Measurements from ENCODE around the gene SCP2D1. TPM values are rescaled to one million over a fixed set of nuclear protein-coding genes. Genes with fewer than 3 reads are reported as not detected.

The SCP2D1 gene
- total and polyA plus RNA-seq, 2 experiments from 2014 or later, result not detected

GRCh38 chr20:18839507-18840247, 26.1 kb downstream of the SCP2D1 start:
- Mint-ChIP-seq H3K27ac (no peak overlapping the region), H3K27me3 (ENCODE audit: insufficient read depth, low read depth, poor library complexity) (peaks cover 5% of the 10 kb centered on the region), H3K4me1 (no peaks in the 10 kb centered on the region), H3K9me3 (no peaks in the 10 kb centered on the region), H3K4me3 (no peak overlapping the region), H3K36me3 (ENCODE audit: low read depth) (no peaks in the 10 kb centered on the region)
- no peak for ATAC-seq
- no peaks in the 10 kb centered on the region for H3K27me3 ChIP-seq (ENCODE audit: insufficient read depth)
- no peak overlapping the region for H3K4me2 ChIP-seq
- TF ChIP-seq ZNF331 (CRISPR knock-in tag; IDR thresholded peaks at IDR 0.05; ENCODE audit: low read depth) (peak; percentile 76), ETS1 (IDR thresholded peaks at IDR 0.05) (no peak)
- H3K9me2 ChIP-seq (ENCODE audit: insufficient read depth), result peaks cover 3% of the 10 kb centered on the region; the same call in 1 of the 2 replicates
- no peaks in the 10 kb centered on the region for H4K20me1 ChIP-seq (replicated peaks; ENCODE audit: insufficient read depth)
- H3K4me3 ChIP-seq, result no peak overlapping the region
- DNase-seq (ENCODE audit: low spot score), result no peak
- no peaks in the 10 kb centered on the region for H3K79me2 ChIP-seq (replicated peaks; ENCODE audit: insufficient read depth)
- H3K27ac ChIP-seq (ENCODE audit: low read depth), result no peak overlapping the region
- no peaks in the 10 kb centered on the region for H3K4me1 ChIP-seq (ENCODE audit: insufficient read depth)
- H3F3A ChIP-seq (replicated peaks; ENCODE audit: low read depth), result no peaks in the 10 kb centered on the region
- H3K36me3 ChIP-seq (ENCODE audit: insufficient read depth), result no peaks in the 10 kb centered on the region
- H2AFZ ChIP-seq, result 0 out of 2 replicates have a peak overlapping the region, but pooled peaks have one; percentile 38

GRCh38 chr20:18840248-18840645, 26.7 kb downstream of the SCP2D1 start:
- H3K9me2 ChIP-seq (ENCODE audit: insufficient read depth), result peaks cover 3% of the 10 kb centered on the region
- Mint-ChIP-seq H3K27ac (no peak overlapping the region), H3K4me3 (no peak overlapping the region), H3K27me3 (ENCODE audit: insufficient read depth, low read depth, poor library complexity) (peaks cover 5% of the 10 kb centered on the region), H3K4me1 (no peaks in the 10 kb centered on the region), H3K36me3 (ENCODE audit: low read depth) (no peaks in the 10 kb centered on the region), H3K9me3 (no peaks in the 10 kb centered on the region)
- no peaks in the 10 kb centered on the region for H3K27me3 ChIP-seq (ENCODE audit: insufficient read depth)
- DNase-seq (ENCODE audit: low spot score), result no peak
- H3K36me3 ChIP-seq (ENCODE audit: insufficient read depth), result no peaks in the 10 kb centered on the region
- no peaks in the 10 kb centered on the region for H3K79me2 ChIP-seq (replicated peaks; ENCODE audit: insufficient read depth)
- H3F3A ChIP-seq (replicated peaks; ENCODE audit: low read depth), result no peaks in the 10 kb centered on the region
- H4K20me1 ChIP-seq (replicated peaks; ENCODE audit: insufficient read depth), result no peaks in the 10 kb centered on the region
- no peak for ATAC-seq
- 0 out of 2 replicates have a peak overlapping the region, but pooled peaks have one; percentile 38 for H2AFZ ChIP-seq
- no peak overlapping the region for H3K4me2 ChIP-seq
- no peaks in the 10 kb centered on the region for H3K4me1 ChIP-seq (ENCODE audit: insufficient read depth)
- no peak overlapping the region for H3K4me3 ChIP-seq
- H3K27ac ChIP-seq (ENCODE audit: low read depth), result no peak overlapping the region
- TF ChIP-seq JUNB (IDR thresholded peaks at IDR 0.05; ENCODE audit: unreplicated experiment), result no peak
- TF ChIP-seq CTCF (conservative IDR thresholded peaks at IDR 0.05; ENCODE audit: low read depth in 2 of 2), result no peak
- TF ChIP-seq CREB1 (CRISPR knock-in tag; IDR thresholded peaks at IDR 0.05; ENCODE audit: low read depth), result no peak
- TF ChIP-seq ZNF331 (CRISPR knock-in tag; IDR thresholded peaks at IDR 0.05; ENCODE audit: low read depth), result no peak
- no peak for TF ChIP-seq STAT1 (IDR thresholded peaks at IDR 0.05; ENCODE audit: unreplicated experiment)
- no peak for TF ChIP-seq ETS1 (IDR thresholded peaks at IDR 0.05)
- TF ChIP-seq EZH2 (IDR thresholded peaks at IDR 0.05; ENCODE audit: low read depth, unreplicated experiment), result no peak
- no peak for TF ChIP-seq EZH2phosphoT487 (IDR thresholded peaks at IDR 0.05; ENCODE audit: unreplicated experiment)
- no peak for TF ChIP-seq POLR2AphosphoS5 (IDR thresholded peaks at IDR 0.05; ENCODE audit: low read depth)
- no peak for TF ChIP-seq ZNF462 (CRISPR knock-in tag; IDR thresholded peaks at IDR 0.05)

Data from GM23338 (cell line).